ENCODE results near the gene TESMIN.

Gene TESMIN

DNA sequence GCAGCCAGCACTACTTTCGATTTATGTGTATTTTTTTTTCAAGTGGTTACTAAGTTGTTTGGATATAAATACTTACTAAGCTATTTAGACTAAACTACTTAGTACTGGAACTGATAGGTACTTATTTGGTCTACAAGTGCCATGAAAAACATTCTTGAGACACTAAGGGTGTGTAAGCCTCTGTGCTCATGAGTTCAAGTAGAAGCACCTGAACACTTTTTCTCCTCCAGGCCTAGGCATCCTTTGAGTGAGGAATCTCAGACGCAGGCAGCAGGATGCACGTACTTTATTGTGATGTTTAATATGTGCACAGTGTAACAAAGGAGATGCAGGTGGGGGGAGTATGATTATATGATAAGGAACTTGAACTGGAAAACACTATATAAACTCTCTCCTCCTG lies 7.8 kb downstream of the TESMIN start:
- TF ChIP-seq, protein P1, sequence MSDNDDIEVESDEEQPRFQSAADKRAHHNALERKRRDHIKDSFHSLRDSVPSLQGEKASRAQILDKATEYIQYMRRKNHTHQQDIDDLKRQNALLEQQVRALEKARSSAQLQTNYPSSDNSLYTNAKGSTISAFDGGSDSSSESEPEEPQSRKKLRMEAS (IDR thresholded peaks at IDR 0.05): no peak
- TF ChIP-seq NFIC (IDR thresholded peaks at IDR 0.05): no peak
- TF ChIP-seq RAD21 (IDR thresholded peaks at IDR 0.05; ENCODE audit: low read depth): no peak
- no peak for TF ChIP-seq YY1 (IDR thresholded peaks at IDR 0.05; ENCODE audit: low read depth)
- TF ChIP-seq EGR1 (IDR thresholded peaks at IDR 0.05): no peak
- TF ChIP-seq, protein P2, sequence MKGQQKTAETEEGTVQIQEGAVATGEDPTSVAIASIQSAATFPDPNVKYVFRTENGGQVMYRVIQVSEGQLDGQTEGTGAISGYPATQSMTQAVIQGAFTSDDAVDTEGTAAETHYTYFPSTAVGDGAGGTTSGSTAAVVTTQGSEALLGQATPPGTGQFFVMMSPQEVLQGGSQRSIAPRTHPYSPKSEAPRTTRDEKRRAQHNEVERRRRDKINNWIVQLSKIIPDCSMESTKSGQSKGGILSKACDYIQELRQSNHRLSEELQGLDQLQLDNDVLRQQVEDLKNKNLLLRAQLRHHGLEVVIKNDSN (IDR thresholded peaks at IDR 0.05): no peak
- no peak for TF ChIP-seq TEAD4 (IDR thresholded peaks at IDR 0.05)
- TF ChIP-seq CEBPB (IDR thresholded peaks at IDR 0.05): no peak
- no peak for TF ChIP-seq TCF12 (IDR thresholded peaks at IDR 0.05; ENCODE audit: low read depth)
- no peak for TF ChIP-seq EP300 (IDR thresholded peaks at IDR 0.05; ENCODE audit: borderline replicate concordance)
- TF ChIP-seq FOXM1 (IDR thresholded peaks at IDR 0.05; ENCODE audit: borderline replicate concordance, low read depth): no peak
- TF ChIP-seq TAF1 (IDR thresholded peaks at IDR 0.05; ENCODE audit: low read depth): no peak

DNA sequence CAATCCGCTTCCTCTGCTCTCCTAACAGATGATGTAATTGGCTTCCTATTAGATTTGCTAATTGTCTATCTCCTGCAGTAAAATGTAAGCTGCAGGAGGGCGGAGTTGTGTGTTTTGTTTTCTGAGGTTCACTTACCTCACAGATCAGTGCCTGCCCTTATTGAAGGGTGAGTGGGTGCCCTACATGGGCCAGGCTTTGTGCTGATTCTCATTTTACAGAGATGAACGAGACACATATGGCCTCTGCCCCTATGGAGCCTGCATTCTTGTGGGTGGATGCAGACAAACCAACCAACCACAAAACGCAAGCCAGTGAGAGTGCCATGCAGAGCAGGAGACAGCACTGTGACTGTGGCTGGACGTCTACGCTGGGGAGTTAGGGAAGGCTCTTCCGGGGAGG lies 9.9 kb downstream of the TESMIN start:
- TF ChIP-seq EP300 (IDR thresholded peaks at IDR 0.05; ENCODE audit: borderline replicate concordance): no peak
- TF ChIP-seq, protein P2 (IDR thresholded peaks at IDR 0.05): no peak
- TF ChIP-seq, protein P3, sequence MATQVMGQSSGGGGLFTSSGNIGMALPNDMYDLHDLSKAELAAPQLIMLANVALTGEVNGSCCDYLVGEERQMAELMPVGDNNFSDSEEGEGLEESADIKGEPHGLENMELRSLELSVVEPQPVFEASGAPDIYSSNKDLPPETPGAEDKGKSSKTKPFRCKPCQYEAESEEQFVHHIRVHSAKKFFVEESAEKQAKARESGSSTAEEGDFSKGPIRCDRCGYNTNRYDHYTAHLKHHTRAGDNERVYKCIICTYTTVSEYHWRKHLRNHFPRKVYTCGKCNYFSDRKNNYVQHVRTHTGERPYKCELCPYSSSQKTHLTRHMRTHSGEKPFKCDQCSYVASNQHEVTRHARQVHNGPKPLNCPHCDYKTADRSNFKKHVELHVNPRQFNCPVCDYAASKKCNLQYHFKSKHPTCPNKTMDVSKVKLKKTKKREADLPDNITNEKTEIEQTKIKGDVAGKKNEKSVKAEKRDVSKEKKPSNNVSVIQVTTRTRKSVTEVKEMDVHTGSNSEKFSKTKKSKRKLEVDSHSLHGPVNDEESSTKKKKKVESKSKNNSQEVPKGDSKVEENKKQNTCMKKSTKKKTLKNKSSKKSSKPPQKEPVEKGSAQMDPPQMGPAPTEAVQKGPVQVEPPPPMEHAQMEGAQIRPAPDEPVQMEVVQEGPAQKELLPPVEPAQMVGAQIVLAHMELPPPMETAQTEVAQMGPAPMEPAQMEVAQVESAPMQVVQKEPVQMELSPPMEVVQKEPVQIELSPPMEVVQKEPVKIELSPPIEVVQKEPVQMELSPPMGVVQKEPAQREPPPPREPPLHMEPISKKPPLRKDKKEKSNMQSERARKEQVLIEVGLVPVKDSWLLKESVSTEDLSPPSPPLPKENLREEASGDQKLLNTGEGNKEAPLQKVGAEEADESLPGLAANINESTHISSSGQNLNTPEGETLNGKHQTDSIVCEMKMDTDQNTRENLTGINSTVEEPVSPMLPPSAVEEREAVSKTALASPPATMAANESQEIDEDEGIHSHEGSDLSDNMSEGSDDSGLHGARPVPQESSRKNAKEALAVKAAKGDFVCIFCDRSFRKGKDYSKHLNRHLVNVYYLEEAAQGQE (IDR thresholded peaks at IDR 0.05; ENCODE audit: low read depth): no peak
- TF ChIP-seq EGR1 (IDR thresholded peaks at IDR 0.05): no peak
- no peak for TF ChIP-seq TCF12 (IDR thresholded peaks at IDR 0.05; ENCODE audit: low read depth)
- TF ChIP-seq, protein P1 (IDR thresholded peaks at IDR 0.05): no peak
- no peak for TF ChIP-seq CEBPB (IDR thresholded peaks at IDR 0.05)
- no peak for TF ChIP-seq CREB1 (IDR thresholded peaks at IDR 0.05; ENCODE audit: low read depth)
- TF ChIP-seq YY1 (IDR thresholded peaks at IDR 0.05; ENCODE audit: low read depth): no peak
- no peak for TF ChIP-seq ZBTB7A (IDR thresholded peaks at IDR 0.05; ENCODE audit: low read depth)
- TF ChIP-seq FOXM1 (IDR thresholded peaks at IDR 0.05; ENCODE audit: borderline replicate concordance, low read depth): no peak
- no peak for TF ChIP-seq NFIC (IDR thresholded peaks at IDR 0.05)

DNA sequence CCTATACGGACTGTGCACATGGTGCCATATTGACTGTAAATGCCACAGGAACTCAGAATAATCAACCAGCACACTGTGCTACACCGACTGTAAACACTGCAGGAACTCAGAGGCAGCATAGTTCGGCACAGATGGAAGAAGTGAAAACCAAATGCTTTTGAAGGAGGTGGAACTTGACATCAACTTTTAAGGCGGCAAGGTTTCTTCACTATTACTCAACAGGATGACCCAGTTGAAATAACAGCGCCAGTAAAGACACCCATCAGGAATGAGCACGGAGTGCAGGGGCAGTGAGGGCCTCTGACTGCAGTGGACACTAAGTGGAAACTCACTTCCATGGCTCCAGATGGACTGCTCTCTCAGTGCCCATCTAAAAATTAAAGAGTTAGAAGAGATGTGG lies 15.7 kb downstream of the TESMIN start:
- TF ChIP-seq, protein P1 (IDR thresholded peaks at IDR 0.05): no peak
- TF ChIP-seq RAD21 (IDR thresholded peaks at IDR 0.05; ENCODE audit: low read depth) (no peak), TAF1 (IDR thresholded peaks at IDR 0.05; ENCODE audit: low read depth) (no peak), CREB1 (IDR thresholded peaks at IDR 0.05; ENCODE audit: low read depth) (no peak), TCF12 (IDR thresholded peaks at IDR 0.05; ENCODE audit: low read depth) (no peak), NFIC (IDR thresholded peaks at IDR 0.05) (no peak), FOXM1 (IDR thresholded peaks at IDR 0.05; ENCODE audit: borderline replicate concordance, low read depth) (no peak), YY1 (IDR thresholded peaks at IDR 0.05; ENCODE audit: low read depth) (no peak), ZBTB7A (IDR thresholded peaks at IDR 0.05; ENCODE audit: low read depth) (no peak), CEBPB (IDR thresholded peaks at IDR 0.05) (no peak), EP300 (IDR thresholded peaks at IDR 0.05; ENCODE audit: borderline replicate concordance) (no peak)
- TF ChIP-seq, protein P3 (IDR thresholded peaks at IDR 0.05; ENCODE audit: low read depth): no peak
- TF ChIP-seq, protein P2 (IDR thresholded peaks at IDR 0.05): no peak

DNA sequence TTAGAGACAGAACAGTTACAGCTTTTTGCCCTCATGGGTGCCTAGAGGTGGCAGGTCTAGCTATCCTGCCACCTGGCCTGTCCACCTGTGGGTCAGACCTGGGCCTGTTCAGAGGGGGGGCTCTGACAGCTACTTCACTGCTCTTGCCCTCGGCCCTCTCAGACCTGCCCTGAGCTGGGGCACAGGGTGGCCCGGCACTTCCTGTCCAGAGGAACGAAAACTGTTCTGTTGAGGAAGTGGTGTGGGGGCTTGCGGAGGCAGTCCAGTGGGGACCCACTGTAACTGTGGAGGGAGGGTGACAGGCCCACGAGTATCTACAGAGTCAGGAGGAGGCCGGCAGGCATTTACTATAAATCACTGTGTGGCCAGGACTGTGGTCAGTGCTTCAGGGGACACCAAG lies 16.2 kb downstream of the TESMIN start:
- TF ChIP-seq YY1 (IDR thresholded peaks at IDR 0.05; ENCODE audit: low read depth): no peak
- TF ChIP-seq ZBTB7A (IDR thresholded peaks at IDR 0.05; ENCODE audit: low read depth): no peak
- TF ChIP-seq, protein P3 (IDR thresholded peaks at IDR 0.05; ENCODE audit: low read depth): no peak
- no peak for TF ChIP-seq CREB1 (IDR thresholded peaks at IDR 0.05; ENCODE audit: low read depth)

Data from Ishikawa (cell line).